K562 (cell line): ENCODE results near the gene CDC42BPB. TPM values are rescaled to one million over a fixed set of nuclear protein-coding genes. Genes with fewer than 3 reads are reported as not detected.

Experiments used
- ATF3 ChIP-seq, 2 experiments: fragments of 450-650 bp in 1 of 2; sonication (generic) in 1 of 2; formaldehyde crosslinking in 1 of 2; IDR thresholded peaks in 1 of 2; conservative IDR thresholded peaks in 1 of 2; 2 replicates each; pipeline versions ENCODE4 v1.6.1 to v1.8.1; 2016 to 2023; ENCODE audit warnings: mild to moderate bottlenecking in 2 of 2, moderate library complexity in 2 of 2, inconsistent platforms in 1 of 2, missing genetic modification reagents in 1 of 2
- CXXC5 ChIP-seq: fragments of 250-450 bp; sonication (Bioruptor Pico); IDR thresholded peaks from 2 replicates; pipeline ENCODE4 v1.8.0; 2022; ENCODE audit warnings: inconsistent platforms, mild to moderate bottlenecking, moderate library complexity
- ESRRA ChIP-seq: fragments of 450-650 bp; IDR thresholded peaks from 2 replicates; pipeline ENCODE4 v1.6.1; 2014; ENCODE audit warnings: low read depth, mild to moderate bottlenecking, moderate library complexity, borderline replicate concordance
- ETS2 ChIP-seq: IDR thresholded peaks from 2 replicates; pipeline ENCODE4 v1.6.1; 2016; ENCODE audit warnings: borderline replicate concordance, missing genetic modification characterization, mild to moderate bottlenecking, moderate library complexity, missing compliant biosample characterization; ENCODE audit not compliant: poor library complexity, severe bottlenecking
- MAX ChIP-seq: sonication (generic); formaldehyde crosslinking; IDR thresholded peaks from 2 replicates; pipeline ENCODE4 v1.9.0; 2022; ENCODE audit warnings: mild to moderate bottlenecking, missing genetic modification reagents
- ZBTB7A ChIP-seq: IDR thresholded peaks from 2 replicates; pipeline ENCODE4 v1.6.1; 2011; ENCODE audit warnings: low read depth, mild to moderate bottlenecking, low read length, moderate library complexity, borderline replicate concordance; ENCODE audit not compliant: control insufficient read depth
- ZFX ChIP-seq: sonication (generic); formaldehyde crosslinking; IDR thresholded peaks from 2 replicates; pipeline ENCODE4 v1.8.0; 2022; ENCODE audit warnings: mild to moderate bottlenecking, missing genetic modification reagents, moderate library complexity
- ZNF57 ChIP-seq: fragments of 450-650 bp; formaldehyde crosslinking; IDR thresholded peaks from 2 replicates; pipeline ENCODE4 v1.4.0; 2020; ENCODE audit warnings: mild to moderate bottlenecking, moderate library complexity
- ZNF609 ChIP-seq: sonication (generic); formaldehyde crosslinking; IDR thresholded peaks from 2 replicates; pipeline ENCODE4 v1.8.1; 2023; ENCODE audit warnings: missing genetic modification reagents, mild to moderate bottlenecking, borderline replicate concordance
- polyA plus RNA-seq, 8 experiments: library from polyadenylated mRNA; depleted of rRNA in 4 of 8; stranded (reverse) in 5 of 8; unstranded in 3 of 8; fragments of >200 nt; fragmentation: Nextera tagmentation in 2 of 8; fragmentation: Illumina TruSeq in 1 of 8; extraction: Ambion mirVana in 2 of 8; extraction: Trizol in 1 of 8; gene quantifications; 2 replicates each; pipeline versions ENCODE4 v1.2.1 to v1.2.3, GENCODE V29; 2011 to 2014; ENCODE audit warnings: inconsistent platforms in 1 of 8, missing spikeins in 1 of 8
- total RNA-seq, 7 experiments: library from RNA; depleted of rRNA in 6 of 7; stranded (reverse); fragments of >200 nt in 6 of 7; fragmentation: Illumina TruSeq in 2 of 7; extraction: Trizol in 2 of 7; gene quantifications; 2 replicates each; pipeline versions ENCODE4 v1.2.1 to v1.2.3, GENCODE V29; 2011 to 2021; ENCODE audit warnings: low replicate concordance in 1 of 7
- TF ChIP-seq, protein P1 (sequence below): fragments of 450-650 bp; IDR thresholded peaks from 2 replicates; pipeline ENCODE4 v1.6.1; 2016; ENCODE audit warnings: low read depth

CDC42BPB gene
- total and polyA plus RNA-seq, 9 of the 15 experiments (the other 6 are each of a cell fraction or from before 2014, with no cell fraction given) = 0.07 to 24.3 (median 12.6) TPM

DNA sequence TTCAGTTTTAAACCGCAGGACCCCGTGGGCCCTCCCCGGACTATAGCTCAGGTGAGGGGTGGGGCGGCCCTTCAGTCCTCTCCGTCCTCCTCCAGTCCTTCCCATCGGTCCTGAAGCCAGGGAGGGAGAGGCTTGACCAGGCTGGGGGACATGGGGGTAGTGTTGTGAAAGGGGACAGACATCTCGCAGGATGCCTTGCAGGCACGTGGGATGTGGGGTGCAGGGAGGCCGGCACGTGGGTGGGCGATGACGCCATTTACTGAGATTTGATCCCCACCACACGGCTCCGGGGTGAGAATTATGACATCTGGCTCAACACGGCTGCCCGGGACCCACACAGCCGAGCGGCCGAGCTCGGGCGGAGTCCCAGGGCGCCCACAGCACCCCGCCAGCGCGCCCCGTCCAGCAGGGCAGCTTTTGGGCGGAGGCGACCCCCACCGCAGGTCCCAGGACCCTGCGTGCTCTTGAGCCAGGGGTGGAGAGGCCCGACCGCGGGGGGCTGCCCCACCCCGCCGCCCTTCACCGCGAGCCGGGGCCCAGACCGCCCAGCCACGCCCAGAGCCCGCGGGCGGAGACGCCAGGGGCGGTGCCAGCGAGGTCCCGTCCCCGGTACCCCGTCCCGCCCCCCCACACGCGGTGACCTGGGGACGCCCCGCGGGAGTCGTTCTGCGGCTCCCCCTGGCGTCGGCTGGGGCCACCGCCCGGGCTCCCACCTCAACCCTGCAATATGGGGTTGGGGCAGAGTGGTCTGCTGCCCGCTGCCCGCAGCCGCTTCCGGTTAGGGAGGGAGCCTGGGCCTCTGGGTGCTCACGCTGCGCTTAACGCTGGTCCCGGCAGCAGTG is 33.9 kb upstream of the CDC42BPB start (continued):
- peak; percentile 42 for TF ChIP-seq ZFX (CRISPR knock-in tag)
- TF ChIP-seq, protein P1, sequence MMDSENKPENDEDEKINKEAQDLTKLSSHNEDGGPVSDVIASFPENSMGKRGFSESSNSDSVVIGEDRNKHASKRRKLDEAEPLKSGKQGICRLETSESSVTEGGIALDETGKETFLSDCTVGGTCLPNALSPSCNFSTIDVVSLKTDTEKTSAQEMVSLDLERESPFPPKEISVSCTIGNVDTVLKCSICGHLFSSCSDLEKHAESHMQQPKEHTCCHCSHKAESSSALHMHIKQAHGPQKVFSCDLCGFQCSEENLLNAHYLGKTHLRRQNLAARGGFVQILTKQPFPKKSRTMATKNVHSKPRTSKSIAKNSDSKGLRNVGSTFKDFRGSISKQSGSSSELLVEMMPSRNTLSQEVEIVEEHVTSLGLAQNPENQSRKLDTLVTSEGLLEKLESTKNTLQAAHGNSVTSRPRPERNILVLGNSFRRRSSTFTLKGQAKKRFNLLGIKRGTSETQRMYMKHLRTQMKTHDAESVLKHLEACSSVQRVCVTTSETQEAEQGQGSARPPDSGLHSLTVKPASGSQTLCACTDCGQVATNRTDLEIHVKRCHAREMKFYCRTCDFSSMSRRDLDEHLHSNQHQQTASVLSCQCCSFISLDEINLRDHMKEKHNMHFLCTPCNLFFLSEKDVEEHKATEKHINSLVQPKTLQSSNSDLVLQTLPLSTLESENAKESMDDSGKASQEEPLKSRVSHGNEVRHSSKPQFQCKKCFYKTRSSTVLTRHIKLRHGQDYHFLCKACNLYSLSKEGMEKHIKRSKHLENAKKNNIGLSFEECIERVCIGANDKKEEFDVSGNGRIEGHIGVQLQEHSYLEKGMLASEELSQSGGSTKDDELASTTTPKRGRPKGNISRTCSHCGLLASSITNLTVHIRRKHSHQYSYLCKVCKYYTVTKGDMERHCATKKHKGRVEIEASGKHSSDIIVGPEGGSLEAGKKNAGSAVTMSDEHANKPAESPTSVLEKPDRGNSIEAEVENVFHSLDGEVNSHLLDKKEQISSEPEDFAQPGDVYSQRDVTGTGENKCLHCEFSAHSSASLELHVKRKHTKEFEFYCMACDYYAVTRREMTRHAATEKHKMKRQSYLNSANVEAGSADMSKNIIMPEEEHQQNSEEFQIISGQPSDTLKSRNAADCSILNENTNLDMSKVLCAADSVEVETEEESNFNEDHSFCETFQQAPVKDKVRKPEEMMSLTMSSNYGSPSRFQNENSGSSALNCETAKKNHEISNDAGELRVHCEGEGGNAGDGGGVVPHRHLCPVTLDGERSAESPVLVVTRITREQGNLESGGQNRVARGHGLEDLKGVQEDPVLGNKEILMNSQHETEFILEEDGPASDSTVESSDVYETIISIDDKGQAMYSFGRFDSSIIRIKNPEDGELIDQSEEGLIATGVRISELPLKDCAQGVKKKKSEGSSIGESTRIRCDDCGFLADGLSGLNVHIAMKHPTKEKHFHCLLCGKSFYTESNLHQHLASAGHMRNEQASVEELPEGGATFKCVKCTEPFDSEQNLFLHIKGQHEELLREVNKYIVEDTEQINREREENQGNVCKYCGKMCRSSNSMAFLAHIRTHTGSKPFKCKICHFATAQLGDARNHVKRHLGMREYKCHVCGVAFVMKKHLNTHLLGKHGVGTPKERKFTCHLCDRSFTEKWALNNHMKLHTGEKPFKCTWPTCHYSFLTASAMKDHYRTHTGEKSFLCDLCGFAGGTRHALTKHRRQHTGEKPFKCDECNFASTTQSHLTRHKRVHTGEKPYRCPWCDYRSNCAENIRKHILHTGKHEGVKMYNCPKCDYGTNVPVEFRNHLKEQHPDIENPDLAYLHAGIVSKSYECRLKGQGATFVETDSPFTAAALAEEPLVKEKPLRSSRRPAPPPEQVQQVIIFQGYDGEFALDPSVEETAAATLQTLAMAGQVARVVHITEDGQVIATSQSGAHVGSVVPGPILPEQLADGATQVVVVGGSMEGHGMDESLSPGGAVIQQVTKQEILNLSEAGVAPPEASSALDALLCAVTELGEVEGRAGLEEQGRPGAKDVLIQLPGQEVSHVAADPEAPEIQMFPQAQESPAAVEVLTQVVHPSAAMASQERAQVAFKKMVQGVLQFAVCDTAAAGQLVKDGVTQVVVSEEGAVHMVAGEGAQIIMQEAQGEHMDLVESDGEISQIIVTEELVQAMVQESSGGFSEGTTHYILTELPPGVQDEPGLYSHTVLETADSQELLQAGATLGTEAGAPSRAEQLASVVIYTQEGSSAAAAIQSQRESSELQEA = no peak
- TF ChIP-seq ETS2 = no peak
- TF ChIP-seq ZNF57 (CRISPR knock-in tag) = no peak
- TF ChIP-seq CXXC5 (CRISPR knock-in tag) = 0 out of 2 replicates have a peak, but pooled peaks have one; percentile 37
- TF ChIP-seq ZNF609 (CRISPR knock-in tag) = no peak
- peak; percentile 81 for TF ChIP-seq MAX
- peak; percentile 77; the same call in 1 of the 2 replicates for TF ChIP-seq ZBTB7A
- peak; percentile 13; the same call in 1 of the 2 replicates for TF ChIP-seq ATF3 (IDR thresholded peaks at IDR 0.05)
- no peak for TF ChIP-seq ATF3 (CRISPR knock-in tag; conservative IDR thresholded peaks at IDR 0.05)
- no peak for TF ChIP-seq ESRRA
